NT2/D1 (cell line): ENCODE data around the gene UBE2J2.

Experiments used
- DNase-seq: peaks from one replicate; pipeline ENCODE4 v3.0.0-alpha.2; 2011; ENCODE audit warnings: low read depth, low spot score
- H3K27me3 ChIP-seq: 2 replicates; pipeline ENCODE4 v1.6.0; 2011; ENCODE audit warnings: mild to moderate bottlenecking; ENCODE audit not compliant: insufficient read length, insufficient read depth
- H3K36me3 ChIP-seq: 2 replicates; pipeline ENCODE4 v1.6.1; 2011; ENCODE audit warnings: mild to moderate bottlenecking, low read length, mixed read lengths; ENCODE audit not compliant: insufficient read depth, insufficient read length
- H3K4me1 ChIP-seq: 2 replicates; pipeline ENCODE4 v1.5.1; 2011; ENCODE audit not compliant: insufficient read depth, insufficient read length
- H3K4me3 ChIP-seq: 2 replicates; pipeline ENCODE4 v1.5.1; 2011; ENCODE audit warnings: low read depth; ENCODE audit not compliant: insufficient read length
- H3K9ac ChIP-seq: 2 replicates; pipeline ENCODE4 v1.6.0; 2011; ENCODE audit warnings: low read depth; ENCODE audit not compliant: insufficient read length
- H3K9me3 ChIP-seq: 2 replicates; pipeline ENCODE4 v1.5.1; 2011; ENCODE audit warnings: mild to moderate bottlenecking, low read length; ENCODE audit not compliant: insufficient read depth
- SUZ12 ChIP-seq: IDR thresholded peaks from 2 replicates; pipeline ENCODE4 v1.6.1; 2011; ENCODE audit not compliant: insufficient read length, insufficient read depth; ENCODE audit errors: extremely low read depth
- YY1 ChIP-seq: IDR thresholded peaks from 2 replicates; pipeline ENCODE4 v1.6.1; 2011; ENCODE audit not compliant: insufficient read length, insufficient read depth
- ZNF274 ChIP-seq: IDR thresholded peaks from 2 replicates; pipeline ENCODE4 v1.6.1; 2011; ENCODE audit warnings: mild to moderate bottlenecking, low read depth, low read length

Gene UBE2J2

DNA sequence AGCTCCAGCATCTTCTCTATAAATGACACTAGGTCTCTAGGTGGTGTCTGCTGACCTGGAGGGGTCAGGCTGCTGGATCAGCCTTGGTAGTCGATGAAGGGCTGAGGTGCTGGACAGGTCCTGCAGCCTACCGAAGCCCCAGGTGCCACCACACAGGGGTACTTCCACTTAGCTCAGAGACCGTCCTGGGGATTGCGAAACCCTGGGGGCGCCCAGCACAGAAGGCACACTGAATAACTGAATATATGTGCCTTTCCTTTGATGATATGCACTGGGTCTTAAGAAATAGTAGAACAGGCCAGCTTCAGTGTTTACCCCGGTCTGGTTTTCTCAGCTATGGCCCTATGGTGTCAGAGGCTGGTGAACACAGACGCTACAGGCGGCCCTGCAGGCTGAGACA is 10.9 kb downstream of the UBE2J2 start:
- Histone ChIP-seq H3K9ac (no peak overlapping the region), H3K4me1 (peaks cover 11% of the 10 kb centered on the region), H3K4me3 (no peak overlapping the region), H3K27me3 (no peaks in the 10 kb centered on the region), H3K36me3 (peaks cover 84% of the 10 kb centered on the region), H3K9me3 (no peaks in the 10 kb centered on the region)
- TF ChIP-seq YY1 (no peak), SUZ12 (no peak), ZNF274 (no peak)
- no peak for DNase-seq

DNA sequence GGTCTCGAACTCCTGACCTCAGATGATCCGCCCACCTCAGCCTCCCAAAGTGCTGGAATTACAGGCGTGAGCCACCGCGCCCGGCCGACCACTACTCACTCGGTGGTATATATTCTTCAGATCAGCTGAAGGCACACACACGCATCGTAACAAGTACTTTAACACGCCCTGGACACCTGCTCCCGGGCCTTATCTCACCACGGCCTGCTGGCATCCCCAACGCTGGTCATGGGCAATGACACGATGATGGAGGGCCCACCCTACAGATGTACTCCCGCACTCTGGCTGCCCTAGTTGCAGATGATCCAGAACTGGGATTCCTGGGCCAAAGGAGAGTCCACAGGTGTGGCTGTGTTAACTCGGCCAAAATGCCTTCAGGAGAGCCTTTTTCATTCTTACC is 11.6 kb downstream of the UBE2J2 start:
- H3K36me3 ChIP-seq, result peaks cover 80% of the 10 kb centered on the region
- TF ChIP-seq ZNF274 (no peak), SUZ12 (no peak), YY1 (no peak)
- no peak overlapping the region for H3K4me3 ChIP-seq
- peaks cover 15% of the 10 kb centered on the region for H3K4me1 ChIP-seq
- DNase-seq, result no peak
- no peaks in the 10 kb centered on the region for H3K27me3 ChIP-seq
- H3K9me3 ChIP-seq, result no peaks in the 10 kb centered on the region
- no peak overlapping the region for H3K9ac ChIP-seq

- Histone ChIP-seq H3K36me3 (peaks cover 85% of the 10 kb centered on the region), H3K9me3 (no peaks in the 10 kb centered on the region), H3K4me3 (no peak overlapping the region), H3K27me3 (no peaks in the 10 kb centered on the region), H3K4me1 (peaks cover 17% of the 10 kb centered on the region), H3K9ac (peak overlapping the region; percentile 50)
- TF ChIP-seq ZNF274 (no peak), SUZ12 (no peak), YY1 (no peak)
- DNase-seq, result no peak
Measured at GRCh38 chr1:1260843-1261560, 12.7 kb downstream of the UBE2J2 start.

GRCh38 chr1:1259951-1260600 is 13.6 kb downstream of the UBE2J2 start:
- peaks cover 85% of the 10 kb centered on the region for H3K36me3 ChIP-seq
- DNase-seq, result no peak
- TF ChIP-seq ZNF274 (no peak), YY1 (no peak), SUZ12 (no peak)
- no peak overlapping the region for H3K9ac ChIP-seq
- H3K9me3 ChIP-seq, result no peaks in the 10 kb centered on the region
- peaks cover 20% of the 10 kb centered on the region for H3K4me1 ChIP-seq
- H3K4me3 ChIP-seq, result no peak overlapping the region
- H3K27me3 ChIP-seq, result no peaks in the 10 kb centered on the region

GRCh38 chr1:1259540-1259939 is 14.1 kb downstream of the UBE2J2 start:
- H3K4me1 ChIP-seq, result peaks cover 22% of the 10 kb centered on the region
- DNase-seq, result no peak
- TF ChIP-seq SUZ12, result no peak
- no peak for TF ChIP-seq YY1
- no peak overlapping the region for H3K4me3 ChIP-seq
- no peak overlapping the region for H3K9ac ChIP-seq
- no peaks in the 10 kb centered on the region for H3K9me3 ChIP-seq
- no peaks in the 10 kb centered on the region for H3K27me3 ChIP-seq
- H3K36me3 ChIP-seq, result peaks cover 85% of the 10 kb centered on the region

DNA sequence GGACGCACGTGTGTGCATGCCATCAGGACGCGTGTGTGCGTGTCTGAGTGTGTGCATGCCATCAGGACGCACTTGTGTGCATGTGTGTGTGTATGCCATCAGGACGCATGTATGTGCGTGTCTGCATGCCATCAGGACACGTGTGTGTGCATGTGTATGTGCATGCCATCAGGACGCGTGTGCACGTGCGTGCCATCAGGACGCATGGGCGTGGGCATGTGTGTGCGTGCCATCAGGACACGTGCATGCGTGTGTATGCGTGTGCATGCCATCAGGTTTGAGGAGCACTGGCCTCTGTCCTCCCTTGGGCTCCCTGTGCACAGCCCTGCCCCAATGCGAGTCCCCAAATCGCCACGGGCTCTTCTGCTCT is 14.6 kb downstream of the UBE2J2 start:
- Histone ChIP-seq H3K27me3 (no peaks in the 10 kb centered on the region), H3K4me3 (no peak overlapping the region), H3K36me3 (peaks cover 86% of the 10 kb centered on the region), H3K9ac (no peak overlapping the region), H3K9me3 (no peaks in the 10 kb centered on the region), H3K4me1 (peaks cover 22% of the 10 kb centered on the region)
- DNase-seq, result no peak
- TF ChIP-seq YY1 (no peak), SUZ12 (no peak), ZNF274 (no peak)

GRCh38 chr1:1256956-1257871 is 16.4 kb downstream of the UBE2J2 start:
- TF ChIP-seq YY1 (no peak), ZNF274 (no peak), SUZ12 (no peak)
- Histone ChIP-seq H3K4me3 (no peak overlapping the region), H3K36me3 (peaks cover 85% of the 10 kb centered on the region), H3K4me1 (peaks cover 22% of the 10 kb centered on the region), H3K27me3 (no peaks in the 10 kb centered on the region), H3K9me3 (no peaks in the 10 kb centered on the region), H3K9ac (peak overlapping the region; percentile 24)
- no peak for DNase-seq
